DLD1 (cell line): ENCODE data around the gene TIMM8A.
"Not testable (repeated sequence)": the region's sequence is repeated elsewhere in the genome, so short reads cannot be mapped to it uniquely, and the experiment has no call there.

Experiments used
- in situ Hi-C: cut with HindIII; loops from 2 replicates; pipeline ENCODE4 v1.10.0; 2017; ENCODE audit warnings: low sequenced_read_pairs

TIMM8A gene

GRCh38 chrX:101360390-101360789, 11.8 kb upstream of the TIMM8A start:
- in situ Hi-C loops = no loop called here

- in situ Hi-C loops = no loop called here
These were observed 11.4 kb upstream of the TIMM8A start for GRCh38 chrX:101359966-101360365.

GRCh38 chrX:101357166-101357795, 8.7 kb upstream of the TIMM8A start:
- in situ Hi-C loops = no loop called here

- in situ Hi-C loops = no loop called here
These were observed 636 bp upstream of the TIMM8A start for GRCh38 chrX:101349193-101349562.

DNA sequence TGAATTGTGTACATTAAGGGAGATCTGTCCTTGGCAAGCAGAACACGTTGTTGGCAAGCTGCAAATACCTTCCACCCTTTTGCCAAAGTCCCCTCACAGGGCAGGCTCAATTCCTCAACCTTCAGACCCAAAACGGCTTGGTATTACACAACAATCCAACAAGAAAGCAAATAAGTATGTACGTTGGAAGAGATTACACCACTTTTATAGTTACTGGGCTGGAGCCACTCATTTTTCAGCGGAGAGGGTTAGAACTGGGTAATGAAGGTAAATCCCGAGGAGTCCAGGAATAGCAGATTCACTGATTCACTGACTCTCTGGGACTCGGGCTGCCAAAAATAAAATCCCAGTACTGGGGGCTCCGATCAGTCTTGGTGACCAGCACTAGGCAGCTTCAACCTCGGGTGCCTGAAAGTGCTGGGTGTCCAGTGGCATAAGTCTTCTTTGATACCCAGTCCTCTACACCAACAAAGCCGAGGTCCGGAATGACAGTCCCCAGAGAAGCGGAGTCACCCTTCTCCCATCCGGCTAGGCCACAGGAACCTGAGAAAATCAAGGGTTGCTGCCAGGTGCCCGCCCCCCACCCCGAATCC, 587 bp downstream of the TIMM8A start:
- in situ Hi-C loops = no loop called here

DNA sequence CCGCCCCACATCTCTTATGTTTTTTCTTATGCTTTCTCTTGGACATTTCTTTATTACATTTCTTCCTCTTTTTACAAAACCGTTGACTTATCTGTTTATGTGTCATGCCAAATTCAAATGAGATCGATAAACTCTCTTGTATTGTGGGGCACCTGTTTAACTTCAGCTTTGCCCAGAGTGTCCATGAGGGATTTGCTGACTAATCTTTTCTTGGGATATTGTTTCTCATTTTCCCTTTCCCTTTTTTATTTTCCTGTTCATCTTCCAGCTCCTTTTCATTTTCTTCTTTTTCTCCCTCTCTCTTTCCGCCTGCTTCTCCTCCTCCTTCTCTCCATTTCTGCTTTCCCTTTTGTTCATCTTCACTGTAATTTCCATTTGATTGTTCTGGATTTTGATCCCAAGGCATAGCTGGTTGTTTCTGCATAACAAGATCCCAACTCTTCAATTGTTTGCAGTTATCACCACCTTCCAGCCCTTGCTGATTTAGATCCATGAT, 10.7 kb downstream of the TIMM8A start:
- in situ Hi-C loops = no loop called here

DNA sequence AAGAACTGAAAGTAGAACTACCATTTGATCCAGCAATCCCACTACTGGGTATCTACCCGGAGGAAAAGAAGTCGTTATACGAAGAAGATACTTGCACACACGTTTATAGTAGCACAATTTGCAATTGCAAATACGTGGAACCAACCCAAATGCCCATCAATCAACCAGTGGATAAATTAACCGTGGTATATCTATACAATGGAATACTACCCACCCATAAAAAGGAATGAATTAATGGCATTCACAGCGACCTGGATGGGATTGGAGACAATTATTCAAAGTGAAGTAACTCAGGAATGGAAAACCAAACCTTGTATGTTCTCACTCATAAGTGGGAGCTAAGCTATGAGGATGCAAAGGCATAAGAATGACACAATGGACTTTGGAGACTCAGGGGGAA, 14.2 kb downstream of the TIMM8A start:
- in situ Hi-C loops = not testable (repeated sequence)

DNA sequence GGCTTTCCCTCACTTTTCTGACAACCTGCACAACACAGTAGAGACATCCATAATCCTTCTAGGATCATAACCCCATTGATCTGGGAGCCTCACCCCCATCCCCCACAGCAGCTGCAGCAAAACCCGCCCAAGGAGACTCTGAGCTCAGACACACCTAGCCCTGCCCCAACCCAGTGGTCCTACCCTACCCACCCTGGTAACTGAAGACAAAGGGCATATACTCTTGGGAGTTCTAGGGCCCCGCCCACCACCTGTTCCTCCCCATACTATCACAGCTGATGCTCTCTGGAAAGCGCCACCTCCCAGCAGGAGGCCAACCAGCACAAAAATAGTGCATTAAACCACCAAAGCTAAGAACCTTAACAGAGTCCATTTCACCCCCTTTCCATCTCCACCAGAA, 21.9 kb downstream of the TIMM8A start:
- in situ Hi-C loops = not testable (repeated sequence)

GRCh38 chrX:101303790-101304189, 44.8 kb downstream of the TIMM8A start:
- in situ Hi-C loops = no loop called here
